Neural cell (in vitro differentiated cells): ENCODE results near the gene ITIH4. TPM values are rescaled to one million over a fixed set of nuclear protein-coding genes. Genes with fewer than 3 reads are reported as not detected.
"Not testable (repeated sequence)": the region's sequence is repeated elsewhere in the genome, so short reads cannot be mapped to it uniquely, and the experiment has no call there.

Source experiments
- H2AFZ ChIP-seq: fragments of 200-600, 300-800 bp; sonication (generic), shearing (Covaris generic); 2 replicates; pipeline ENCODE4 v1.6.0; 2014; ENCODE audit warnings: low read depth, mild to moderate bottlenecking, antibody characterized with exemption, low read length, moderate library complexity
- H3F3A ChIP-seq: fragments of 200-600 bp; shearing (Covaris generic); 2 replicates; pipeline ENCODE4 v1.6.1; 2016; ENCODE audit warnings: mild to moderate bottlenecking, moderate library complexity, mixed read lengths, antibody characterized with exemption, low read length; ENCODE audit not compliant: insufficient read depth, poor library complexity, severe bottlenecking
- H3K27ac ChIP-seq: fragments of 200-600, 300-800 bp; sonication (generic), shearing (Covaris generic); 2 replicates; pipeline ENCODE4 v1.5.1; 2014; ENCODE audit warnings: mild to moderate bottlenecking, low read length, moderate library complexity
- H3K27me3 ChIP-seq: fragments of 300-800, 200-600 bp; sonication (generic), shearing (Covaris generic); 2 replicates; pipeline ENCODE4 v1.6.0; 2014; ENCODE audit warnings: mild to moderate bottlenecking, low read depth, low read length, moderate library complexity; ENCODE audit not compliant: insufficient read depth
- H3K36me3 ChIP-seq: fragments of 300-800, 200-600 bp; sonication (generic), shearing (Covaris generic); 2 replicates; pipeline ENCODE4 v1.5.1; 2014; ENCODE audit warnings: mild to moderate bottlenecking, antibody characterized with exemption, low read length, moderate library complexity; ENCODE audit not compliant: insufficient read depth
- H3K4me2 ChIP-seq: fragments of 300-800, 200-600 bp; sonication (generic), shearing (Covaris generic); 2 replicates; pipeline ENCODE4 v1.6.0; 2014; ENCODE audit warnings: mild to moderate bottlenecking, low read length
- H3K4me3 ChIP-seq: fragments of 300-800, 200-600 bp; sonication (generic), shearing (Covaris generic); 2 replicates; pipeline ENCODE4 v1.5.1; 2014; ENCODE audit warnings: mild to moderate bottlenecking, low read length, moderate library complexity
- H3K79me2 ChIP-seq: fragments of 200-600 bp; shearing (Covaris generic); replicated peaks from 2 replicates; pipeline ENCODE4 v1.6.0; 2014; ENCODE audit warnings: mild to moderate bottlenecking, low read length, moderate library complexity; ENCODE audit not compliant: insufficient read depth
- H3K9ac ChIP-seq: fragments of 300-800, 200-600 bp; sonication (generic), shearing (Covaris generic); 2 replicates; pipeline ENCODE4 v1.6.1; 2016; ENCODE audit warnings: mild to moderate bottlenecking, low read length, mixed read lengths
- H3K9me2 ChIP-seq: fragments of 200-600 bp; shearing (Covaris generic); 2 replicates; pipeline ENCODE4 v1.6.1; 2016; ENCODE audit warnings: mild to moderate bottlenecking, low read length, mixed read lengths; ENCODE audit not compliant: insufficient read depth
- H3K9me3 ChIP-seq: fragments of 200-600, 300-800 bp; sonication (generic), shearing (Covaris generic); 2 replicates; pipeline ENCODE4 v1.6.1; 2016; ENCODE audit warnings: mild to moderate bottlenecking, mixed run types, low read length, moderate library complexity, mixed read lengths
- H4K20me1 ChIP-seq: fragments of 200-600 bp; shearing (Covaris generic); 2 replicates; pipeline ENCODE4 v1.6.1; 2016; ENCODE audit warnings: mild to moderate bottlenecking, mixed run types; ENCODE audit not compliant: insufficient read depth
- CTCF ChIP-seq: fragments of 450-650 bp; IDR thresholded peaks from 2 replicates; pipeline ENCODE4 v1.5.1; 2014; ENCODE audit warnings: antibody characterized with exemption, mild to moderate bottlenecking, moderate library complexity; ENCODE audit not compliant: poor library complexity, severe bottlenecking
- EP300 ChIP-seq: fragments of 450-650 bp; conservative IDR thresholded peaks from 2 replicates; pipeline ENCODE4 v1.6.1; 2014; ENCODE audit warnings: antibody characterized with exemption, mild to moderate bottlenecking, moderate library complexity; ENCODE audit not compliant: poor library complexity, severe bottlenecking
- EZH2 ChIP-seq: fragments of 200-600, 300-800 bp; shearing (Covaris generic), sonication (generic); IDR thresholded peaks from 2 replicates; pipeline ENCODE4 v1.6.1; 2014; ENCODE audit warnings: antibody characterized with exemption, low read length, borderline replicate concordance, mild to moderate bottlenecking; ENCODE audit not compliant: insufficient read depth, poor library complexity, severe bottlenecking
- MXI1 ChIP-seq: fragments of 450-650 bp; conservative IDR thresholded peaks from 2 replicates; pipeline ENCODE4 v1.6.1; 2014; ENCODE audit warnings: antibody characterized with exemption, mild to moderate bottlenecking; ENCODE audit not compliant: poor library complexity, severe bottlenecking
- POLR2AphosphoS5 ChIP-seq: IDR thresholded peaks from 2 replicates; pipeline ENCODE4 v1.6.1; 2012
- RAD21 ChIP-seq: fragments of 450-650 bp; conservative IDR thresholded peaks from 2 replicates; pipeline ENCODE4 v1.6.1; 2014; ENCODE audit warnings: antibody characterized with exemption, mild to moderate bottlenecking, moderate library complexity
- REST ChIP-seq: IDR thresholded peaks from 2 replicates; pipeline ENCODE4 v1.6.1; 2012; ENCODE audit warnings: borderline replicate concordance
- SMC3 ChIP-seq: fragments of 450-650 bp; conservative IDR thresholded peaks from 2 replicates; pipeline ENCODE4 v1.6.1; 2014; ENCODE audit warnings: antibody characterized with exemption, mild to moderate bottlenecking, moderate library complexity; ENCODE audit not compliant: poor library complexity
- polyA plus RNA-seq: library from polyadenylated mRNA; depleted of rRNA; stranded (reverse); fragments of >200 nt; gene quantifications from 2 replicates; pipeline ENCODE4 v1.2.3, GENCODE V29; 2014

ITIH4 gene
- polyA plus RNA-seq, 1 donor from 2014 or later = 16.3 TPM

GRCh38 chr3:52776486-52776885 is 54.0 kb downstream of the ITIH4 start:
- H3K4me3 ChIP-seq, H3K36me3 ChIP-seq, H3K27ac ChIP-seq, H3K4me2 ChIP-seq, H3K9ac ChIP-seq, H3K79me2 ChIP-seq, H3F3A ChIP-seq, H2AFZ ChIP-seq, H3K9me2 ChIP-seq, H3K27me3 ChIP-seq, H4K20me1 ChIP-seq, H3K9me3 ChIP-seq: not testable (repeated sequence)

- Histone ChIP-seq H3K9ac (no peak overlapping the region), H3K27me3 (no peaks in the 10 kb centered on the region), H3F3A (no peaks in the 10 kb centered on the region), H3K36me3 (no peaks in the 10 kb centered on the region), H4K20me1 (no peaks in the 10 kb centered on the region), H3K9me3 (no peaks in the 10 kb centered on the region), H3K4me2 (no peak overlapping the region), H2AFZ (no peak overlapping the region), H3K9me2 (no peaks in the 10 kb centered on the region), H3K27ac (no peak overlapping the region), H3K4me3 (no peak overlapping the region), H3K79me2 (no peaks in the 10 kb centered on the region)
- TF ChIP-seq REST (no peak), MXI1 (no peak), EZH2 (no peak), RAD21 (no peak), POLR2AphosphoS5 (no peak), EP300 (no peak), SMC3 (no peak), CTCF (no peak)
These were observed 54.6 kb downstream of the ITIH4 start for GRCh38 chr3:52775877-52776276.
